DND-41 (cell line): ENCODE measurements around the gene ST8SIA2.

Experiments used
- ATAC-seq: fragments of 200-7000 bp; cut with Tn5 transposase; 3 replicates; pipeline ENCODE4 v1.9.1; 2021; ENCODE audit warnings: low read depth; ENCODE audit not compliant: insufficient read depth
- DNase-seq: peaks from one replicate; pipeline ENCODE4 v3.0.0-alpha.2; 2020
- H2AFZ ChIP-seq: 2 replicates; pipeline ENCODE4 v1.6.0; 2012; ENCODE audit warnings: low read depth, low read length
- H3K27ac ChIP-seq: 2 replicates; pipeline ENCODE4 v1.5.1; 2012; ENCODE audit warnings: low read length, inconsistent platforms
- H3K27me3 ChIP-seq: fragments of 200-600 bp; sonication (generic); 2 replicates; pipeline ENCODE4 v1.6.0; 2012; ENCODE audit warnings: low read length, mild to moderate bottlenecking, inconsistent platforms; ENCODE audit not compliant: insufficient read depth, poor library complexity
- H3K36me3 ChIP-seq: 2 replicates; pipeline ENCODE4 v1.5.1; 2012; ENCODE audit warnings: low read length, inconsistent platforms; ENCODE audit not compliant: insufficient read depth
- H3K4me1 ChIP-seq: 2 replicates; pipeline ENCODE4 v1.5.1; 2012; ENCODE audit warnings: mild to moderate bottlenecking, low read length; ENCODE audit not compliant: insufficient read depth
- H3K4me2 ChIP-seq: 2 replicates; pipeline ENCODE4 v1.6.0; 2012; ENCODE audit warnings: mild to moderate bottlenecking, moderate library complexity, low read length, inconsistent platforms; ENCODE audit not compliant: insufficient read depth
- H3K4me3 ChIP-seq, 2 experiments: fragments of 200-600 bp in 1 of 2; shearing (Covaris generic) in 1 of 2; 2 replicates each; pipeline ENCODE4 v1.5.1; 2012 to 2016; ENCODE audit warnings: inconsistent platforms in 2 of 2, low read length in 2 of 2, mild to moderate bottlenecking in 2 of 2, low read depth in 1 of 2, moderate library complexity in 1 of 2
- H3K79me2 ChIP-seq: 2 replicates; pipeline ENCODE4 v1.6.0; 2012; ENCODE audit warnings: low read length, inconsistent platforms; ENCODE audit not compliant: insufficient read depth
- H3K9ac ChIP-seq: 2 replicates; pipeline ENCODE4 v1.6.0; 2012; ENCODE audit warnings: low read depth, mild to moderate bottlenecking, inconsistent platforms, low read length, moderate library complexity
- H3K9me3 ChIP-seq: 2 replicates; pipeline ENCODE4 v1.5.1; 2012; ENCODE audit warnings: low read length, moderate library complexity, mild to moderate bottlenecking, inconsistent platforms; ENCODE audit not compliant: insufficient read depth, severe bottlenecking
- H4K20me1 ChIP-seq: 2 replicates; pipeline ENCODE4 v1.6.0; 2012; ENCODE audit warnings: low read length; ENCODE audit not compliant: insufficient read depth
- EZH2 ChIP-seq: IDR thresholded peaks from 3 replicates; pipeline ENCODE4 v1.6.1; 2012; ENCODE audit warnings: borderline replicate concordance, low read depth, mild to moderate bottlenecking, moderate library complexity, low read length, inconsistent platforms; ENCODE audit not compliant: severe bottlenecking
- TF ChIP-seq, protein P1 (sequence below): IDR thresholded peaks from 2 replicates; pipeline ENCODE4 v1.5.1; 2012; ENCODE audit warnings: borderline replicate concordance, low read length, moderate library complexity, mild to moderate bottlenecking; ENCODE audit not compliant: poor library complexity, severe bottlenecking; ENCODE audit errors: extremely low read depth

Gene ST8SIA2

DNA sequence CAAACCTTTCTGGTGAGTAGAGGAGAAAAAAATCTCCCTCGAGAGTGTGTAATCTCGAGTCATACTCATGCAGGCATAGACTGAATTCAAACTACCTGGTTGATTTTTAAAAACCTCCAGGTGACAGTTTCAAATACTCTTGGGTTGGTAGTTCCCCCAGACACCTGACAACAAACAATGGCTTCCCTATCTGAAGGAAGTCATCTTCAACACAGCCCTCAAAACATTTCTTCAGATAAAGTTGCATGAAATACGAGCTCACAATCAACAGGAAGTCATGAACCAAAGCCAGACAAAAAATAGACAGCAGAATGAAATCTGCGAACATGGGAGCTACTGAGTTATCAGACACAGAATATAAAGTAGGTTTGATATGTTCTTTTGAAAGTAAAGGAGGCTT is 112.8 kb downstream of the ST8SIA2 start:
- ATAC-seq (no peak), DNase-seq (no peak)
- TF ChIP-seq, protein P1, sequence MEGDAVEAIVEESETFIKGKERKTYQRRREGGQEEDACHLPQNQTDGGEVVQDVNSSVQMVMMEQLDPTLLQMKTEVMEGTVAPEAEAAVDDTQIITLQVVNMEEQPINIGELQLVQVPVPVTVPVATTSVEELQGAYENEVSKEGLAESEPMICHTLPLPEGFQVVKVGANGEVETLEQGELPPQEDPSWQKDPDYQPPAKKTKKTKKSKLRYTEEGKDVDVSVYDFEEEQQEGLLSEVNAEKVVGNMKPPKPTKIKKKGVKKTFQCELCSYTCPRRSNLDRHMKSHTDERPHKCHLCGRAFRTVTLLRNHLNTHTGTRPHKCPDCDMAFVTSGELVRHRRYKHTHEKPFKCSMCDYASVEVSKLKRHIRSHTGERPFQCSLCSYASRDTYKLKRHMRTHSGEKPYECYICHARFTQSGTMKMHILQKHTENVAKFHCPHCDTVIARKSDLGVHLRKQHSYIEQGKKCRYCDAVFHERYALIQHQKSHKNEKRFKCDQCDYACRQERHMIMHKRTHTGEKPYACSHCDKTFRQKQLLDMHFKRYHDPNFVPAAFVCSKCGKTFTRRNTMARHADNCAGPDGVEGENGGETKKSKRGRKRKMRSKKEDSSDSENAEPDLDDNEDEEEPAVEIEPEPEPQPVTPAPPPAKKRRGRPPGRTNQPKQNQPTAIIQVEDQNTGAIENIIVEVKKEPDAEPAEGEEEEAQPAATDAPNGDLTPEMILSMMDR: no peak
- TF ChIP-seq EZH2: no peak
- Histone ChIP-seq H4K20me1 (no peaks in the 10 kb centered on the region), H2AFZ (no peak overlapping the region), H3K4me1 (no peaks in the 10 kb centered on the region), H3K9ac (no peak overlapping the region), H3K79me2 (no peaks in the 10 kb centered on the region), H3K4me2 (no peak overlapping the region), H3K36me3 (no peaks in the 10 kb centered on the region), H3K9me3 (no peaks in the 10 kb centered on the region), H3K27me3 (peaks cover 6% of the 10 kb centered on the region), H3K4me3 (no peak overlapping the region), H3K27ac (no peak overlapping the region)

DNA sequence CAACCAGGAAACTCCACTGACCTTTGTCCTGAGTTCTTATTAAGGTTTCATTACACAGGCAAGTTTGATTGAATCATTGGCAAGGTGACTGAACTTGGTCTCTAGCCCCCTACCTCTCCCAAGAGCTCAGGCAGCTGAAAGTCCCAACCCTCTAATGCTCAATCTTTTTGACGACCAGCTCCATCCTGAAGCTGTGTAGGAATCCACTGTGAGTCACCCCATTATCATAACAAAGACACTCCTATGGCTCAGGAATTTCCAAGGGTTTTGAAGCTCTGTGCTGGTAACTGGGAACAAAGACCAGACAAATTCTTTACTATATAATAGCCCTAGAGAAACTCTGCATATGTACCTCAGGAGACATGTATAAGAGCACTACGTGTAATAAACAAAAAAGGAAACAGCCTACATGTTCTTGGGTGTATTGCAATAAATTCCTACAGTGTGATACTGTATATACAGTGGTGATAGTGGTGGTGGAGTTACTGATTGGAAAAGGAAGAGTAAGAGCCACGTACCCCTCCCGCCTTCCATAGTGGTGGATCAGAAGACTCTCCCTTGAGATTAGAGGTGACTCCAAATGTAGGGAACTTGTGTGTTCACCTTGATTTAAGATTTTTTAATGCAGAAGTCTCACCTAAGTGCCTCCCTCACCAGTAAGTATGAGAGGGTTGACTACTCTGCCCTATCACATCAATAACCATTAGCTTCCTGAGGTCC is 116.6 kb downstream of the ST8SIA2 start:
- ATAC-seq (no peak), DNase-seq (no peak)
- no peaks in the 10 kb centered on the region for H3K79me2 ChIP-seq
- H2AFZ ChIP-seq: no peak overlapping the region
- H4K20me1 ChIP-seq: no peaks in the 10 kb centered on the region
- no peaks in the 10 kb centered on the region for H3K27me3 ChIP-seq
- H3K36me3 ChIP-seq: no peaks in the 10 kb centered on the region
- H3K9me3 ChIP-seq: no peaks in the 10 kb centered on the region
- H3K4me2 ChIP-seq: no peak overlapping the region
- no peak overlapping the region for H3K9ac ChIP-seq
- no peak overlapping the region for H3K4me3 ChIP-seq
- no peaks in the 10 kb centered on the region for H3K4me1 ChIP-seq
- no peak overlapping the region for H3K27ac ChIP-seq
- TF ChIP-seq, protein P1: no peak
- no peak for TF ChIP-seq EZH2
